Activated naive CD4-positive, alpha-beta T cell treated with Interleukin-2 at 50 U/mL for 16 hours (primary cell): Measurements from ENCODE around the gene KIF26B.
"Not testable (repeated sequence)": the region's sequence is repeated elsewhere in the genome, so short reads cannot be mapped to it uniquely, and the experiment has no call there.

Experiments used
- DNase-seq: peaks from one replicate; pipeline ENCODE4 v3.0.0-alpha.2; 2020

Gene KIF26B

DNA sequence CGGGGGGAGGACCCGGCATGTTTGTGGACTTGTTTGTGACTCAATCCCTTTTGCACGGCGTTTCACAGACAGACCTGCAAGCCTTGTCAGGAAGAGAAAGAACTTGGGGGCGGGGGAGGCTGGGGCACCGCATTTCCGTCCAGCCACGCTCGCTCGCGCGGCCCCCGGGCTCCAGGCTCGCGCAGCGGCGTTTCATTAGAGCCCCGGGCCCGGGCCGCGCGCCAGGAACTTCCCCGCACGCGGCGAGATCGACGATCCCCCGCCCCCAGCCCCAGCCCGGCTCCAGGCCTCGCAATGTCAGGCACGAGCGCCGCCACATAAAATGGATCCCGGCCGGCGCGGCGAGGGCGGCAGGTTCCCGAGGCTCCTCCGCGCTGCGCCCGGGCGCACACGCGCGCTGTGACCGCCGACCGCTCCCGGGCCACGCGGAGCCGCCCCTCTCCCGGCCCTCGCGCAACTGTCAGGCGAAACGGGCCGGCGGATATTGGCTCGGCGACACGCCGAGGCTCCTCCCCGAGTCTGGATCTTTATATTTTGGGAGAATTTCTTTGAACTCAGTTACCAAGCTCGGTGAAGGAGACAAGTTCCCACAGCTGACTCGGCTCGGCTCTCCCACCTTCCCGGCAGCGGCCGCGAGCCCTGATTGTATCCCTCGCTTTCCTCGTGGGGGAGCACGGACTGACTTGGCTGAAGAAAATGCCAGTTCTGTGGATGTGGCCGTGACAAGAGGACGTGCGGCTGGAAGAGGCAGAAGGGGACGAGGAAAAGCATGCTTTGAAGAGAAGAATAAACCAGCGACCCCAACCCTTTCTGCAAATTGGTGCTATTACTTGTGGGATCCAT, at the start of gene KIF26B:
Gene KIF26B (plus strand): TSS at position 557 of the 843 bp plus-strand sequence. CDS start 440 bp downstream, outside the sequence.
- peak; percentile 31 for DNase-seq

- DNase-seq: no peak
Measured at GRCh38 chr1:245105042-245105441, 49.7 kb upstream of the KIF26B start.

DNA sequence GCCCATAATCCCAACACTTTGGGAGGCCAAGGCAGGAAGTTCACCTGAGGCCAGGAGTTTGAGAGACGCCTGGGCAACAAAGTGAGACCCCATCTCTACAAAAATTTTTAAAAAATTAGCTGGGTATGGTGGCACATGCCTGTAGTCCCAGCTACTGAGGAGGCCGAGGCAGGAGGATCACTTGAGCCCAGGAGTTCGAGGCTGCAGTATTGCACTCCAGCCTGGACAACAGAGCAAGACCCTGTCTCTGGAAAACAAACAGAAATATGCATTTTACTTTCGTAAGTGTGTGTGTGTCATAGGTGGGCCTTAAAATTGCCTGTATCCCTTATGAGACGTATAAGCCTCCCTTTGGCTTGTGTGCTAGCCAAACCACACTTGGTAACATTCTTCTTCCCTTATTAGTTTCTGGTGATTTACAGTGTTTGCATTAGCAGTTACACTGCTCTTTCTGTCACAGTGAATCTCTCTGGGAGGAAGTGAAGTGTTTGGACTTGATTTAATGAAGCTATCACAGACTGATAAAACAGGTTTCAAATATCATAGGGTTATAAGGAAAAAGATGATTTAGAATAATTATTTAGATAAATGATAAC, 48.9 kb upstream of the KIF26B start:
- DNase-seq: no peak

DNA sequence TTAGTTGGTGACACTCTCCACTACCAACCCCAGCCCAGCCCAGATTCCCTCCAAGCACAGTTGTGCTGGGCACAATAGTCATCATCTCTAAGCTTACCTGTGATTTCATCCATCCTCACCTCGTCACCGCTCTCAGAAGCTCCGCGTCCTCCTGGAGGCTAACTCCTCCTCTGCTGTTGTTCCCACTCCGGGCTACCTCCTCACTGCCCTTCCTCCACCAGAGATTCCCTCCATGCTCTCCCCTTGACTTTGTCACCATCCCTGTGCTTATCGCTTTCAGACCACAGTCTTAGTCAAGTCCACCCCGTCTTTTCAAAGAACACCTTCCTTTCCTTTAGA, 47.0 kb upstream of the KIF26B start:
- DNase-seq: no peak

- no peak for DNase-seq
Measured at GRCh38 chr1:245108246-245108645, 46.5 kb upstream of the KIF26B start.

GRCh38 chr1:245108909-245109308, 45.9 kb upstream of the KIF26B start:
- DNase-seq: no peak

DNA sequence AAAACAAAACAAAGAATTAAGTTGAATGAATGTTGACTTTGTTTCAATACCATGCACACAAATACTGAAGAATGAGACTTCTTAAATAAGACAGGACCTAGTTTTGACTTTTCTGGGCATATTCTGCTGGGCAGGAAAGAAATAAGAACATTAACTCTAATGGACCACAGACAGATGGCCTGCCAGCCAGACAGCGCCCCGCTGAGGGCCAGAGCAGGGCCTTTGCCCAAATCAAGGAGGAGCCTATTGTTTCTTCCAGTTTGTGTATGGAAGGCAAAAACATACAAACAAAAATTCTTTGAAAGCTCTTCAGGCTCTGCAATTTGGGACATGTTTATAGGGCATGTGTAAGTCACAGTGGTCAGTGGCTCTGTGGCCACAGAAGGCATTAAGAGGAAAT, 44.4 kb upstream of the KIF26B start:
- no peak for DNase-seq

GRCh38 chr1:245111073-245111472, 43.7 kb upstream of the KIF26B start:
- DNase-seq: no peak

GRCh38 chr1:245113649-245114048, 41.1 kb upstream of the KIF26B start:
- DNase-seq: no peak

DNA sequence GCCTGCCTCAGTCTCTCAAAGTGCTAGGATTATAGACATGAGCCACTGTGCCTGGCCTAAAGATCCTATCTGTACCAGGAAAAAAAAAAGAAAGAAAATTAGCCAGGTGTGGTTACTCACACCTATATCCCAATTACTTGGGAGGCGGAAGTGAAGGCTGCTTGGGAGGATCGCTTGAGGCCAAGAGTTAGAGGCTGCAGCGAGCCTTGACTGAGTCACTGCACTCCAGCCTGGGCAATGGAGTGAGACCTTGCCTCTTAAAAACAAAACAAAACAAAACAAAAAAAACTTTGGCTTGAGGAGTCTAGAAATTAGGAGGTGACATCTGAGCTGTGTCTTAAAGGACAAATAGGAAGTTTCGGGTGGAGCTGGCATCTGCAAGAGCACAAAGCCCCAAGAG, 38.7 kb upstream of the KIF26B start:
- no peak for DNase-seq

DNA sequence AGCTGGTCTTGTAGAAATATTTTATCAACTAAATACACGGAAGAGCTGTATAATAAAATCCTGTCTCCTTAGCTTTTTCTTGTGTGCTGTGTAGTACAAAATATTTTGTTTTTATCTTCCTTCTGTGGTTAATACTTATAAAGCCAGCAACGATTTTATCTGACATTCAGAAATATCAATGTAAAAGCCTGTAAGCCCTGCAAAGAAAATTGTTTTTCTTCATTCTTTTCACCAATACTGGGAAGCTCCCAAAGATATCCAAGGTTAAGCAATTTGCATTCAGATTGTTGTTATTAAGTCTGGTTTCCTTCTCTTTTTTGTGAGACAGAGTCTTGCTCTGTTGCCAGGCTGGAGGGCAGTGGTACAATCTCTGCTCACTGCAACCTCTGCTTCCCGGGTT, 38.0 kb upstream of the KIF26B start:
- no peak for DNase-seq

GRCh38 chr1:245118066-245118465, 36.7 kb upstream of the KIF26B start:
- DNase-seq: no peak

DNA sequence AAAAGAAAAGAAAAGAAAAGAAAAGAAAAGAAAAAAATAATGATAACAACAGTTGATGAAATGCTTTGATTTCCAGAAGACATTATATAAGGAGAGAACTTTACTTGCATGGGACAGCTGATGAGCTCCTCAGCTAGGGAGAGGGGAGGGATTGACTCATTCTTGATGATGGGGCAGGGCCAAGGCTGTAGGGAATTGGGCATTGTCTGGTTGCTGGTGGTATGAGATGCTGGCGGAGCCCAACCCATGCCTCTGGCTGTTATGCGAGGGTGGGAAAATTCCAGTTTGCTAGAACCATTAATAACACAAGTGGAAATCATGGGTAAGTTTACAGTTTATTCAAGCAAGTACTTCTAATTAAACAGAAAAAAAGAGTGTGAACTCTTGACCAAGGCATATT, 36.0 kb upstream of the KIF26B start:
- DNase-seq: no peak

- no peak for DNase-seq
Measured at GRCh38 chr1:245121523-245121922, 33.3 kb upstream of the KIF26B start.

DNA sequence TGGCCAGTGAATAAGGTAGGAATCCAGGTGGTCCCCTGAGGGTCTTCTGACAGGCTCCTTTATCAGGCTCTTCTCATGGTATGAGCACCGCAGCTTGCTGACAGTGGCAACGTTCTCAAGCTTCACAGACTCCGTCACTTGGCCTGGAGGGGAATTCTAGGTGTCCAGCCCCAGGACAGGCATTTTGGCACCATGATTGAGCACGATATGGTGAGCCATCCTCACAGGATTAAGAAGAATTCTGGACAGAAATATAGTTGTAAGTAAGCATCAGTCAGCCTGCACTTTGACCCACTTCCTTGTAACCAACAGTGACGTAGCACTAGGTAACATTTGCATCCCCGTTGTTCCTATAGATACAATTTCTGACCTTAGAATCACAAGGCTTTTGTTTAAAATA, 30.5 kb upstream of the KIF26B start:
- DNase-seq: no peak

DNA sequence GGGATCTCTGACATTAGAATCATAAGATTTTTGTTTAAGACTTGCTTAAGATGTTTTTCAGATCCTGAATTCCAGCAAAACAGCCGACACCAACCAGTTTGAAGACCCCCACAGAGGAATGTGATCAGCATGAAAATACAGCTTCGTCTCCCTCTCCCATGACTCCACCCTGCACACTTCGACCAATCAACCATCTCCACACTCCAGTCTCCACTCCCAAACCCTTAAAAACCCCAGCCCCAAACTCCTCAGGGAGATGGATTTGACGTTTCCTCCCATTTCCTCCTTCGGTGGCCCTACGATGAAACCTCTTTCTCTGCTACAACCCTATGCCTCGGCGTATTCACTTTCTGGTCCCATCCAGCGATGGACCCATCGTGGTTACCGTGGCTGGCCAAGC, 30.1 kb upstream of the KIF26B start:
- no peak for DNase-seq

DNA sequence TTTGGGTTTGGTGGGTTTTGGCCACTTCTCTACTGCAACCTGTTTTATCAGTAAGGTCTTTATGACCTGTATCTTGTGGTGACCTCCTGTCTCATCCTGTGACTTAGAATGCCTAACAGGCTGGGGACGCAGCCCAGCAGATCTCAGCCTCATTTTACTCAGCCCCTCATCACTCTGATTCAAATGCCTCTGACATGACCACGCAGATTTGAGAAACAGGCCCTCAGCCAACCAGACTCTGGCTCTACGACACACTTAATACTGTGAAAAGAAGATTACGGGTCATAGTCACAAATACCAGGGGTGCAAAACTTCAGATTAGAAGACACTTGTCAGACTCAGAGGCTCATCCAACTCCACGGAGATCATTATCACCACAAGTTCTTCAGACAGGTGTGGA, 28.3 kb upstream of the KIF26B start:
- no peak for DNase-seq

GRCh38 chr1:245128381-245129101, 26.2 kb upstream of the KIF26B start:
- DNase-seq: no peak

DNA sequence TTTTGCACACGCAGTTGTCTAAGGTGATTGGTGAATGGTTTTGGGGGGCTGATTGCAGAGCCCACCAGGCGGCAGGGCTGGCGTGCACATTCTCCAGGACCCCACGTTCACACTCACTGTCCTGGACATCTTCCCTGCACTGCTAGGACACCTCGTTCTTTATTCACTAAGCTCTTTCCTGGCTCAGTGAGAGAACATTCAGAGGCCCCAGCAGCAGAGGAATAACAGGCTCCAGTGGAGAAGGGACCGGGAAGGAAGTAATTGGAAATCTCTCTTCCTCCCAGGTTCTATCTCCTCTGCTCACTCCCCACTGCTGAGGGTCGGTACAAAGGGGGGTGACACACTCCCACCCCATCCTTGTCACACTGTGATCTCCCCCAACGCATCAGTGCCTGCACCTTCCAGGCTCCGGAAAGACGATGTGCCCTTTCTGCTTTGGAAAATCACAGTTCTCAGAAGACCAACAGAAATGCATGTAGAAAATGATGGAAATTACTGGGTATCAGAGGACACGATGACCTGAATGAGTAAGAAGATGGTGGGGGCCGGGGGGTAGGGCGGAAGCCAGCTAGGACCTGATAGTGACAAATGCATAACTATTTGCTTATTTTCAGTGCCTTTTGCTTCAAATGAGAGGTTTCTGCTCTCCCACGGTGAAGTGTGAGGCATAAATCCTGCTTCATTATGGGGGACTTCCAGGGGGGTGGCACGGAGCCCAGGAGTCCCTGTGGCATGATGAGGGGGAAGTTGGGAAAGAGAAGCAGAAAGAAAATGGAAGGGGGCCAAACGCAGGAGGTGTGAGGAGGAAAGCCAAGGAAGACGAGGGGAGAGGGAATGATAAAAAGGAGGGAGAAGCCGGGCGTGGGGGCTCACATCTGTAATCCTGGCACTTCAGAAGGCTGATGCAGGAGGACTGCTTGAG, 25.2 kb upstream of the KIF26B start:
- DNase-seq: no peak

DNA sequence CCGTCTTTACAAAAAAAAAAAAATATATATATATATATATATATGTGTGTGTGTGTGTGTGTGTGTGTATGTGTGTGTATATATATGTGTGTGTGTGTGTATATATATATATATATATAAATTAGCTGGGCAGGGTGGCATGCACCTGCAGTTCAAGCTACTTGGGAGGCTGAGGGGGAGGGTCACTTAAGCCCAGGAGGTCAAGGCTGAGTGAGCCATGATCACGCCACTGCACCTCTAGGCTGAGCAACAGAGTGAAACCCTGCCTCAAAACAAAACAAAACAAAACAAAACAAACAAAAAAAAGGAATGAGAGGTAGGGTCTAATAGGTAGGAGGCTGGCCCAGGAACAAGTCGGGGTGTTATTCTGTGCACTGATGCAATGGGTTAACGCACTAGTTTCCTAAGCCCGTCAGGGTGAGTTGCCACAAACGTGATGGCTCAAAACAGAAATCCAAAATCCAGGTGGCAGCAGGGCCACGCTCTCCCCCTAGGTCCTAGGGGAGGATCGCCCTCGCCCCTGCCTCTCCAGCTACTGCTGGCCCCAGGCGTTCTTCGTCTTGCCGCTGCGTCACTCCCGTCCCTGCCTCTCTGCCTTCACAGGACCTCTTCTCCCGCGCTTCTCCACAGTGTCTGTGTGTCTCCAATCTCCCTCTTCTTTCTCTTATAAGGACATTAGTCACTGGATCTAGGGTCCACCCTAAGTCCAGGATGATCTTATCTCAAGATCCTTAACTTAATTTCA, 24.3 kb upstream of the KIF26B start:
- not testable (repeated sequence) for DNase-seq

- DNase-seq: no peak
Measured at GRCh38 chr1:245131026-245131393, 23.8 kb upstream of the KIF26B start.

DNA sequence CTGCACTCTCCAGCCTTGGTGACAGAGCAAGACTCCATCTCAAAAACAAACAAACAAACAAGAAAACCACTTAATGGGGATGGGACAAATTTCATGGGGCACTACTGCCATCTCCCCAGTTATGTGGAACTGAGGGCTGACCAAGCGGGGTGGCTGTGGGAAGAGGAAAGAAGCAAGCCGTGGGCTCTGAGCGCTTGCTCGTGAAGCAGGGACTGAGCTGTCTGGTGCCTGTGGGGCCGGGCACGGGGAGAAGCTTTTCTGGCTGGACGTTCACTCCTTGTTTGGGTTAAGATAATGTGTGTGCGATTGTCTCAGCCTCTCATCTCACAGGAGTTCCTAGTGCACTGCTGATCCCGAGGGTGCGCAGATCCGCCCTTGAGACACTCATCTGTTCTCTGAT, 22.0 kb upstream of the KIF26B start:
- no peak for DNase-seq
